Activated CD4-positive, alpha-beta T cell treated with anti-CD3 and anti-CD28 coated beads, Interleukin-2, Interleukin-4, amounts not matched to agents 100 ng/mL and 50 ng/mL, durations not matched to agents 16 hours and 8 hours (primary cell): Measurements from ENCODE around the gene ADARB2.

ENCODE experiments used
- DNase-seq: peaks from one replicate; pipeline ENCODE4 v3.0.0-alpha.2; 2020; ENCODE audit warnings: low spot score

The ADARB2 gene

DNA sequence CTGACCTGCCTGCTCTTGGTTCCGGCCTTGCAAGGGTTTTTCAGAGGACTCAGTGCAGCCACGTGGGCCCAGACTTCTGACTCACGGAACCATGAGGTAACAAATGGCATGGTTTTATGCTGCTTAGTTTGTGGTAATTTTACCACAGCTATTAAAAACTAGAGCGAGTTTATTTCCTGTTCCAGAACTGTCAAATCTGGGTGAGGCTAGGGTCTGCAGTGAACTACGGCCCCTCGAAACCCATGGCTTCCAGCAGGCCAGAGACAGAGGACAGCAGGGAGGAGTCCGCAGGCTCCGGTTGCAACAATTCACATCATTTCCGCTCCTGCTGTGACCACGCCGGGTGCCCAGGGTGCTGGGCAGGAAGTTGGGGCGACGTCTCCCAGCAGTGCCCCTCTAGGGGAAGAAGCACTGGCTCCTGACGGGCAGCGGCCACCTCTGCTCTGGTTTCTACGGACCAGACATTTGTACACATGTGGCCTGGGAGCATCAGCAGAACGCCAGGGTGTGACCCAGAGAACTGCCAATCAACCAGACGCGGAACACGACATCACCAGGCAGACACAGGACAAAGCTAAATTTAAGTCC is 74.8 kb downstream of the ADARB2 start:
- no peak for DNase-seq

DNA sequence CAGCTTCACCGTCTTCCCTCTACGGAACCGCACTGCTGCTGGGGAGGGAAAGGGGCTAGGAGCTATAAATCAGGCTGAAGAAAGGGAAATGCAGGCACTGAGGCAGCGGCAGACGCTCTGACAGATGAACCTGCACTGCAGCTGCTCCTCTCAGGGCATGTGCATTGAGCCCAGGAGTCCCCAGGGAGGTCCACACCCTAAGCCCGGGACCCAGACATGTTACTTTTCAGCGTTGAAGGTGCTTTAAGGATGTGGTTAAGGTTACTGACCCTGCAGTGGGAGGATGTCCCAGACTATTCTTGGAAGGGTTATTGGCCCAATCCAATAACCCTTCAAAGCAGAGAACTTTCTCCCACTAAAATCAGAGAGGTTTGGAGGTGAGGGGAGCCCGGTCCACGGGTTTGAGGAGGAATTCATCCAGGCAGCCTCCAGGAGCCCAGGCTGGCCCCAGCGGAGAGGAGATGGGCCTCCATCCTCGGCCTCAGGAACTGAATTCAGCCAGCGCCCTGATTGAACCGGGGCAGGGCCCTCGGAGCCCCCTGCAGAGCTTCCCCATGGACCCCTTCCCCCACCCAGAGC is 75.4 kb downstream of the ADARB2 start:
- DNase-seq = no peak

DNA sequence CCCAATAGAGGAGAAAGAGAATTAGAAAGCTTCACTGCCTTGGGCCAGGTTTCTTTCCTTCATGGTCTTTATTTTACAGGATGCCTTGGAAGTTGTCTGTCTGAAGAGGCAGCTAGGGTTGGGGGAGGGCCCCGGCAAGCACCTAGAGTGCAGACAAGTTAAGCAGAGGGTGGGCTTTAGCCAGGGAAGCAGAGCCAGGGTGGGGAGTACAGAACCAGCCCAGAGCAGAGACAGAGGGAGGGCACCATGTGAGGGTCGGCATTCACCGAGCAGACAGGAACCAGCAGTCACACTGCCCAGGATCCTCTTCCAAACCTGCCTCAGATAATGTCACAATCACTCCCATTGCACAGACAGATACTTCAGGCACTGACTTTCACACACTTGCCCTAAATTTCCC is 75.9 kb downstream of the ADARB2 start:
- DNase-seq = no peak

DNA sequence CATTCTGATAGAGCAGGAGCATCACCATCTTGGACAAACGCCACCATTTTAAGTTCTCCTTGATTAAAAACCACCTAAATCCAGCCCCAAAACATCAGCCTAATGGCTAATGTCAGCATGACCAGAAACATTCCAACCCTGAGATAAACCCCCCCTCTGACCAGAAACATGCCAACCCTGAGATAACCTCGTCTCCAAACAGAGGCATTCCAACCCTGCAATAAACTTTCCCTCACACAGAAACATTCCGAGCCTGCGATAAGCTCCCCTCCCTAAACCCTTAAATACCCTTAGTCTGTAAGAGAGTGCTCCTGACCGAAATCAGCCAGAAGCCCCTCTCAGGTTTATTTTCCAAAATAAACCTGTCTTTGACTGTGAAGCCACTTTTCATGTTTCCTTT is 76.5 kb downstream of the ADARB2 start:
- no peak for DNase-seq

DNA sequence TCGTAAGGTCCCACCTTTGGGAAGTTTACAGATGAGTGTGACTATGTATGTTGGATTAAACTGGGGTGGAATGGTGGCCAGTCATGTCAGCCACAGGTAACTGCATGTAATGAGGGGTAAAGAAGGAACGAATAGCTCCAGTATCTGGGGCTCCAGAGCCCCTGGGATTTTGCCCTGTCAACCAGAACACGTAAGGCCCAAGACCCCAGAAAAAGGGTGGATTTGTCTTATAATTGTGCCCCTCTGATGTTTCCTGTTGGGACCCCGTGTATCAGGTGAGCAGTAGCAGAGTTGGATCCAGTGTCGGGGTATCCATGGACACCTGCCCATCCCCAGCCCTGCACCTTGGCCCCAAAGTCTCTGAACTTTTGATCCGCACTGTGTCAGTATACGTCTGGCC is 76.9 kb downstream of the ADARB2 start:
- no peak for DNase-seq

DNA sequence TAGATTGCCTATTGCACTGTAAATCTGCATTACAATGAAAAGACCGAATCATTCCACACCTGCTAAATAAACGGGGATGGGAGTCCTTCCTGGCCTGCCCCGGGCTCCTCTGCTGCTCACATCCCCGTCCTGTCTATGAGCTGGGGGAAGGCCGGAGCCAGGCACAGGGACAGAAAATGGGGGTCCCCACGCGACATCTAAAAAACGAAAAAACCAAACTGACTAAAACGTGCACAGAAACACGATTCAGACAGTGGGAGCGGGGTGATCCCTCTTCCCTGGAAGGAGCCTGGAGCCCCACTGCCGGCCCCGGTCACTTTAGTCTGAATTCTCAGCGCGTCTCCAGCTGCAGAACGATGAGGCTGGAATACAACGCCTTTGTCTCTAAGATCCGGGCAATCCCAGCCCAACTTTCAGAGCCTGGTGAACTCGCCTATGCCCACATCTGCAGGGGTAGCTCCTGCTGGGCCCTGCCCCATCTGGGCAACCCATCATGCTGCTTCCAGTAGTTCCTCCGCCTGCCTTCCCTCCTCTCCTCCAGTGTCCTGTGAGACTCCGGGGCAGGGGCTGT is 78.0 kb downstream of the ADARB2 start:
- no peak for DNase-seq

DNA sequence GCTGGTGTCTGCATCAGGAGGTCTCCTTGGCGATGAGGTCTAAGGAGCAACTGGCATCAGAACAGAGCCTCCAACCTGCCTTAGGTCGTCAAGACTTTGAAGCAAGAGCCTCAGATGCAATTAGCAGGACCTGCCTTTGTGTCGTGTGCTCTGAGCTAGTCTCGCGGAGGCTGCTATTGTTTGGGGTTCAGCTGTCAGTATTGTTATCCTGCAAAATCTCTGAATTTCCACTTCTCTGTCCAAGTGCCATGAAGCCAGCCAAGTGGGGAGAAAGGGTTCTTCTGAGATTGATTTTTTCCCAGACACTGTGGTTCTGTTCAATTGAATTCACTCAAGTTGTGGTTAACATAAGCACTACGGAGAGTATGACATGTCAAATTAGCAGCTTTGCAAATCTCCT is 78.7 kb downstream of the ADARB2 start:
- DNase-seq = no peak

DNA sequence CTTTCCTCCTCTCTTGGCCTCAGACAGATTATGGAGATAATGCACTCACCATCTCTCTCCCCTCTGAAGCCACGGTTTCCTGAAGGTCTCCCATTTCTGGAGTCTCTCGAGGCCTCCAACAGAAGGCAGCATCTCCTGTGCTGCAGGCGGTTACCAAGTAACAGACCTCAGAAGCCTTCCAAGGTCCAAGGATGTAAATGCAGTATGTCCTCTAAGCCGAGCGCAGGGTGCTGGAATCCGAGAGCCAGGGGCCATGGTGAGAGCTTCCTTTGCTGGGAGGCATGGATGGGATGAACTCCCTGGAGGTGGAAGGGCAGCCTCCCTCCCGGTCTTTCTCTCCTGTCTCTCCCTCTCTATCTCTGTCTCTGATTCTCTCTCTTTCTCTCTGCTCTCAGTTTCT is 79.8 kb downstream of the ADARB2 start:
- no peak for DNase-seq

DNA sequence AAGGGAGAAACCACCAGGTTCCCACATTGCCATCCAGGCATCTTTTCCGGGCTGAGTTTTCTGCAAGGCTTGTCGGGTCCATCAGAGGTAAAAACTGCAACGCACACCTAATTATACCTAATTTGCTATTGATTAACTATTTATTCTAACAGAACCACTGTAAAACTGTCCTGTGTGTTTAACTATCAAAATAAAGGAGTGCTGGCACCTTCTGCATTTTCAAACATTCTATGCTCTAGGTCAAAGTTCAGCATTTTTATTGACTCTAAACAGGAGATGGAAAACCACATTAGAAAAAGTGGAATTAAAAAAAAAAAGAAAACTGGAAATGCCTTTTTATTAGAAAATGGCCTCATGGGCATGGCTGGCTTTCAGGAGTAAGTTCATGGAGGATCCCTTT is 82.0 kb downstream of the ADARB2 start:
- DNase-seq = no peak

DNA sequence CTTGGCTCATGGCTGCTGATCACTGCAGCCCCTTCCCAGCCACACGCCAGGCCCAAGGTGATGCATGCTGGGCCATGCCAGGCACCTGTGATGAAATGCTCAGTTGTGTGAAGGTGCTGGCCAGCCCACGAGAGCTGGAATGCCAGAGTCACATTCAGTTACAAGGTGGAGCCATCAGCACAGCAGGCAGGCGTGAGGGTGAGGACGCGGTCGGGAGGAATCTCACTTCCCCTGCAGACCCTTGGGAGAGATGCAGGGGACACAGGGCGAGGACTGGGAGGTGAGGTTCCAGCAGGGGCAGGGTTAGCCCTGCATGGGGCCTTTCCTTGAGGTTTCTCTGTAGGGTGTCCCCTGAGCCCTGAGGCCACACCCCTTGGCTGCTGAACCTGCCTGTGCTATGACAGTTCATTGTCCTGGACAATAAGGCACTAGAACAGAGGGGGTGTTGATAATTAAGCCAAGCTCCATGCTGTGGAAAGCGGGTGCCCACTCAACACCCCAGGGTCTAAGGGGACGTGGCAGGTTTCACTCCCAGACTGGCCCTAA is 82.4 kb downstream of the ADARB2 start:
- DNase-seq = no peak

DNA sequence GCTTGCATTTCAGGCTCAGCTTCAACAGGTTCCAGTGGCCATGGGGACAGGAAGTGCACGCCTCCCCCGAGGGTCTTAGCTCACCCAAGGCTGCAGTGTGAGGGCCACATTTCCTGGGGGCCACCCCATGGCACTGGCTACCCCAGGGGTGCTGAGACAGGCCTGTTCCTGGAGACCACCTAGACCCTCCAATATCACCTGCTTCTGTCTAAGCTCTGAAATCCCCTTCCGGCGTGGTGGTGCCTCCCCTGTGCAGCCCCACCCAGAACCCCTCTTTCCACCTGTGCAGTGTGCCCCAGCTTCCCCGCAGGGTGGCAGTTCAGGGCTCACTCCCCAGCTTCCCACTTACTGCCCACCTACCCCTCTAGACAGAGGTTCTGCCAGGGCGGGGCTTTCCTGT is 83.1 kb downstream of the ADARB2 start:
- DNase-seq = no peak

DNA sequence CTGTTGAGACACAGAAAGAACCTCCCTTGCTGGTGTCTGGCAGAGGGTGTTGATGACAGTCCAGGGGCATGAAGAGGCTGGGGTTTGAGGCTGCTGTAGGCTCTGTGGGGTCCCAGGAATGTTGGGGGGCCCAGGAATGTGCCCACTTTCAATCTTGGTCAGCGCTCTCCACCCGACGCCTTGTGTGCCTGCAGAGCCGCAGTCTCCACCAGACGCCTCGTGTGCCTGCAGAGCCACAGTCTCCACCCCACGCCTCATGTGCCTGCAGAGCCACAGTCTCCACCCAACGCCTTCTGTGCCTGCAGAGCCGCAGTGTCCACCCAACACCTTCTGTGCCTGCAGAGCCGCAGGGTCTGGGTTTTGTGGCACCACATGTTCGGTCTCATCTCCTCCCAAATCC is 84.0 kb downstream of the ADARB2 start:
- no peak for DNase-seq

DNA sequence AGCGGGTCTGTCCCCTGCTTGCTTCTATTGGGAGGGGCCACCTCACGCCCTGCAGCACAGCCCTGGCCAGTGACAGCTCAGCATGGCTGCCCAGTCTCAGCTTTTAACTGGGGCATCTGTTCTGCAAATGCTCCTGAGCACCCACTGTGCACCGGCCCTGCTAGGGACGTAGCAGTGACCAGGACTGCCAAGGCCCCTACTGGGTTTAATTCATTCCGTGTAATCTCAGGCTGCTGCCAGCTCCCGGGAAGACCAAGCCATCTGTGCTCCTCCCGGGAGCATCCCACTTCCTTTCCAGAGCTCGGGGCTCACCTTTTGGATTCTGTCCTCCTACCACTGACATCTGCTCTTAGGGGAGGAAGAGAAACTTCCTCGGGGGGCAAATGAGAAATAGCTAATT is 85.2 kb downstream of the ADARB2 start:
- no peak for DNase-seq

DNA sequence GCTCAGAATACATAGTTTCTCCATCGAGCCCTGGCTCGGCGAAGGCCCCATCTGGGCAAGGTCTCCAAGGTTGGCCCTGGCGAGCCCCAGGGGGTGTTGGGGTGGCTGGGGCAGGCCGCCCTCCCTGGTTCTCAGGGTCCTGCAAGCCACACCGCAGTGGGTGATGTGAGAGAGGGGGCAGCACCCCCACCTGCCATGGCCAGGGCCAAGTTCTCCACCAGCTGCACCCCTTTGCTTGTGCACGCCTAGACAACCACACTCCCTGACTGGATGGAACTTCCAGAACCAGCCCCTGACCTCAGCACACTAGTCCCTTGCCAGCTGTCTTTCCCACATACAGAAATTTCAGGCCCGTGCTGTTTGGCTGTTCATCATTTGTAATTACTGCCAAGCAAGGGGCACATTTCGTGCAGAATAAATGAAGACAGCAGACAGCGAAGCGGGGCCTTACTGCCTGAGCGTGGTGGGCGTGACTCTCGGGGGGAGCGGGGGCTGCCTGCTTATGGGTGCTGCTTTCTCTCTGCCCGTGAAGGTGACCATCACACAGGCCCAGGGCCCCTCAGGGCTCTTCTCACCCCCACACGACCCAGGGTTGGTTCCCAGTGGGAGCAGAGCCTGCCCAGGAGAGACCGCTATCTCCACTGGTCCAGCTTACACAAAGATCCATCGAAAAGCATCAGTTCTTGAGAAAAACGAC is 85.9 kb downstream of the ADARB2 start:
- DNase-seq = no peak

DNA sequence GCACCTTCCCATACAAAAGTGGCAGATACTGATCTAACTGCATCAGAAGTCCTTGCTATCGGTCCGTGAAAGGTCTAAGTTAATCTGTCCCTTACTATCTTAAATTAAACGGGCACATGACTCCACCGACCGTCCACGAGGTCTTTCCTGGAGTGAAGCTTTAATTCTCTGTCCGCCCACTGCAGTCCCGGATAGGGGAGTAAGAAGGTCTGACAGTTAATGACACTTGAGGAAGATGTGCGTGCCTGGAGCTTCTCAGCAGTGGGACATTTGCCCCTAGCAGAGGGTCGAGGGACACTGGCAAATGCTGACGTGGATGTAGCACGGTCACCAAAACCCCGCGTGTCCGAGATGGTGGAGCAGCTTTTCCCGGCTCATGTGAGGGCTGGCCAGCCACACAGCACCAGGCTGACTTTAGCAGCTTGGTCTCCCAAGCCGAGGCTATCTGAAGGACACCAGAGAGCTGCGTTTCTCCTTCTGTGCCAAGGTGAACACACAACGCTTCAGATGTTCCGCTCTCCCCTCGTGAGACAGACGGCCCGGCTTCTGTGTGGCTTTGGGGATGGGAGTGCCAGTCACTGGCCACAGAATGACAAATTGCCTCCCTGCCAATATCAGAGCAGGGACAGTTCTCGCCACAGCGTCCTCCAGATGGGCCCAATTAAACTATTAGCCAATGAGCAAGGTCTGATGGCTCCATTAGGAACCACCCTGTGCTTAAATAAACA is 86.6 kb downstream of the ADARB2 start:
- DNase-seq = no peak

DNA sequence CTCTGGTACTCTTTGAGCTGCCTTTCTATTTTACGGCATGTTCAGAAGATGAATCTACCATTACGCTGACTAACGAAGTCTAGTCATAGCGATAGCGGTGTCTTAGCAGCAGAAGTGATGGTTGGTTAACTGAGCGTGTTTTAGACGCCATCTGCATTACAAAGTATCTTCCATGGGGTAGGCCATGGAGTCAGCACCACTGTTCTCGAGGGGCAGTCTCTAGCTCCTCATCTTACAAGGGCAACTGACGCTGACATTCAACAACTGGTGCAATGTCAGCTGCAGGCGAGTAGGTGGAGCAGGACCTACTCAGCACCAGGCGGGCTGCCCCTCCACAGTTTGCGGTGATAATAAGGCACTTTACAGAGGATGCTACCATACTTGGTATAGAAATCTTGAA is 88.7 kb downstream of the ADARB2 start:
- no peak for DNase-seq

DNA sequence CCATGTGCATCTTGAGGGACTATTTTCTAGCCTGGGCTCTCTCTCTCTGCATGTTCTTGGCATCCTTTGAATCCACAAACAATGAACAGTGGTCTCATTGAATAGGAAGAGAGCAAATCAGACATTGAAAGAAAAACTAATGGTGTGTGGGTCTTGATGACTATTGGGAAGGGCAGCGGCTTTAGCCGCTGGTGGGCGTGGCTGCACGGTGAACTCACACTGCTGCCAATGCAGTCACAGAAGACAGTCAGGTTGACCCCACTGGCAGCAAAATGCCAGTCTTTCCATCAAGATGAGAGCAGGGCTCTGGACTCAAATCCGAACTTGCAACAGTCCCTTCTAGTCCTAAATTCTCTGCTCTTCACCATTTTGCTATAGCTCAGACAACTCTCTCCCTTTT is 91.0 kb downstream of the ADARB2 start:
- no peak for DNase-seq

DNA sequence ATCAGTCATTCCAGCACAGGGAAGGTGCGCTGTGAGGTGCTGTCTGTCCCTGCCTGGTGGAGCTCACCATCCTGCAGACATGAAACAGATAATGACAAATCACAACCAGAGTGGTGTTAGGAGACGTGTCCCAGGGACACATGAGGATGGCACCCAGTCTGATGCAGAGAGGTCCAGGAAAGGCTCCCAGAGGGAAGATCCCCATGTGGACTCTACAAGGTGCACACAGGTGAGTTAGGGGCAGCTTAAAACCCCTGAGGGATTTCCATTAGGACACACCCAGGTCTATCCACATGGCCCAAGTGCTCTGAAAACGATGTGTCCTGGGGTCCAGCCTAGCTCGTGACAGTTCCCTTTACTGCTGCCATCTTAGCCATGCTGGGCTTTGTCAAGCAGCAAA is 91.4 kb downstream of the ADARB2 start:
- no peak for DNase-seq

DNA sequence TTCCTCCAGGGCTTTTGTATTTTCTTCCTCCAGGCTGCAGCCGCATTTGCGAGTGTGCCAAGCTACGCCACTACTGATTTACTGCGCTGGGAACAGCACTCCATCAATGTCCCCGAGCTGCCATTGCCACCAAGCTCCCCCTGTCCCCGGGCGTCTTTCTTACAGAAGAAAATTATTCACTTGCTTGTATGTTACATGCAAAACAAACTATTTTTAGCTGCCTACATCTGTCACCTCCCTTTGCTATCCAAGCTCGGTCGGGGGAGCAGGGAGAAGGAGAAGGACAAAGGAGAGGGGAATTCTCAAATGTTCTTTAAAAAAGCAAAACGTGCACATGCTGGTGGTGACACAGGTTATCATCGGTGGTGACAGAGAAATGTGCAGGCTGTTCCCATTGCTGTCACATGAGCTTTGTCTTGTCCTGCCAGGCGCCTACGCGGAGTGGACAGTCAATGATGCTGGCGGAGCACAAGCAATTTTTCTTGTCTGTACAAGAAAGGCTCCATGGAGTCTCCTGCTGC is 93.1 kb downstream of the ADARB2 start:
- DNase-seq = no peak

DNA sequence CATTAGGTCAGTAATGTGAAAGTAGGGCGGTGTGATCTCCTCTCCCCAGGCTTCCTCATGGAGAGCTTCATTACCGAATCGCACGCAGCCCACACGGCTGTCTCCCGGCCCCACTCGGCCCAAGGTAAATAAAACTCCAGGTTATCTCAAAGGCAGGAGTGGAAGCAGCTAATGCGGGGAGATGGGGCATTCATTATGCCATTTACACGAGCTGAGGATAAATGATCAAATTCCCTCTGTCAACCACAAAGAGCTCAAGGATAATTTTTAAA is 93.5 kb downstream of the ADARB2 start:
- no peak for DNase-seq

DNA sequence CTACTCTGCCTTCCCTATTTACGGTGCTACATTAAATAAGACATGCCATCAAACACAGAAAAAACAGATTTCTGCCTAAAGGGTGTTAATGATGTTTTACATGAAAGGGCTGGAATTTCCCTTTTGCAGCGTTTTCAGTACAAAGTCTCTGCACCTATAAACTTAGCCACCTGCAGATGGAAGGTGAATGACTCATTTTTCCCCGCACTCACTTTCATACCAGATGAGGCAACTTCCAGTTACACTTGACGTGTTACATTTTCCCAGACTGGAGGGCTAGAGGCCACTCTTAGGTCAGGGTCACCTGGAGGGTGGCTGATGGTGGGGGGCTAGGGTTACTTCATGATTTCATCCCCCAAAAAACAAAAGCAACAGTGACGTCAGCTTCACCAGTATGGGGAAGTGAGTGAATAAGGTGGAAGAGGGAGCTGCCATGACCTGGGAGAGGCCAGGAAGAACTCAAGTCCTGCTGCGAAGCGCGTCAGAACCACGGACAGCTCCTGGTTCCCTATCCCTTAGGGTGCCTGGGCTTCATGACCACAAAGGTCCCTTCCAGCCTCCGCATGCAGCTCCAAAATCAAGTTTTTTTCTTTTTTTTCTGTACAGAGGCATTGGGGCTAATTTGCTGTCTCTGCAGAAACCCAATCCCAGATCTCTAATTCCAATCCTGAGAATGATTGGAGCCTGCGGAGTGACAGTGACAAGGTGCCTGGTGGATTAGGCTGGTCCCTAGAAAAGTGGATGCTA is 94.0 kb downstream of the ADARB2 start:
- peak; percentile 42 for DNase-seq

DNA sequence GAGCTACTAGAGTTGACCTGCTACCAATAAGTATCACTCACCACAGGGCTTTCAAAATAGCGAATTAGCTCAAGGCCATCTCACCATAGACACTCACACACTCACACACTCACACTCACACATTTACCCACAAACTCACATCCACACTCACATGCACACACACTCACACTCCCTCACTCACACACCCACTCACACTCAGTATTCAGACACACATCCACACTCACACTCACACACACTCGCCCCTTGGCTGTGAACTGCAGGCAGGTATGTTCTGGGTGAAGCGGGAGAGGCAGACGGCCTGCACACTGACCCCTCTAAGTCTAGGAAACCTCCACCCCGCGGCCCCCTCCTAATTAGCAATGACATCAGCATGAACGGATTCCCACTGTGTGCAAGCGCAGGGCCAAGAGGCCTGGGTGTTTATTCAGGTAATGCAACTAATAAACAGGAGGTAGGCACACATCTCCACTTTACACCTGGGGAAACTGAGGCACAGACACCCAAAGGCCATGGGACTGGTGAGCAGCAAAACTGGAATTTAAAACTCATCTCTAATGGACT is 94.6 kb downstream of the ADARB2 start:
- no peak for DNase-seq
